Vagina (tissue), 2 donors: ENCODE data around the gene CADM1. TPM values are rescaled to one million over a fixed set of nuclear protein-coding genes. Genes with fewer than 3 reads are reported as not detected.

Experiments
- DNase-seq, 2 donors: peaks; one replicate each; pipeline ENCODE4 v3.0.0-alpha.2; 2017; ENCODE audit errors: extremely low spot score in 2 of 2
- H3K27ac ChIP-seq: fragments of 200-600 bp; sonication (generic); one replicate; pipeline ENCODE4 v1.5.1; 2019
- H3K27me3 ChIP-seq: fragments of 200-600 bp; sonication (generic); one replicate; pipeline ENCODE4 v1.5.1; 2019
- H3K36me3 ChIP-seq, 2 donors: fragments of 200-600 bp; sonication (generic); one replicate each; pipeline ENCODE4 v1.5.1; 2017 to 2019
- H3K4me1 ChIP-seq: fragments of 200-600 bp; sonication (generic); one replicate; pipeline ENCODE4 v1.5.1; 2019
- H3K4me3 ChIP-seq, 2 donors: fragments of 200-600 bp; sonication (generic); 1 replicate in 1 of 2; 2 replicates in 1 of 2; pipeline ENCODE4 v1.5.1; 2016 to 2019
- H3K9me3 ChIP-seq: fragments of 200-600 bp; sonication (generic); one replicate; pipeline ENCODE4 v1.5.1; 2019
- POLR2A ChIP-seq, 2 donors: fragments of 450-650 bp; IDR thresholded peaks; one replicate each; pipeline ENCODE4 v1.6.1; 2017; ENCODE audit warnings: antibody characterized with exemption in 2 of 2, mild to moderate bottlenecking in 2 of 2, moderate library complexity in 2 of 2
- POLR2AphosphoS5 ChIP-seq, 2 donors: sonication (generic); formaldehyde crosslinking; IDR thresholded peaks; one replicate each; pipeline ENCODE4 v1.9.0; 2017; ENCODE audit warnings: antibody characterized with exemption in 2 of 2, mild to moderate bottlenecking in 2 of 2, low read depth in 1 of 2; ENCODE audit not compliant: insufficient read depth in 1 of 2
- intact Hi-C: fragments of 100-400 bp; cut with DNase I; formaldehyde crosslinking; loops from one replicate; pipeline ENCODE4 v1.15.1; 2023
- total RNA-seq: library from RNA; depleted of rRNA; stranded (reverse); fragments of >200 nt; gene quantifications from one replicate; pipeline ENCODE4 v1.2.3, GENCODE V29; 2016
- TF ChIP-seq, protein P1 (sequence below), 3 experiments: fragments of 450-650 bp in 2 of 3; fragments of 200-600 bp in 1 of 3; sonication (generic) in 1 of 3; IDR thresholded peaks; one replicate each; pipeline ENCODE4 v1.5.1; 2017 to 2019; ENCODE audit warnings: antibody characterized with exemption in 3 of 3, mild to moderate bottlenecking in 2 of 3, moderate library complexity in 2 of 3

The CADM1 gene
- total RNA-seq, 1 donor from 2014 or later, result 37.1 TPM

DNA sequence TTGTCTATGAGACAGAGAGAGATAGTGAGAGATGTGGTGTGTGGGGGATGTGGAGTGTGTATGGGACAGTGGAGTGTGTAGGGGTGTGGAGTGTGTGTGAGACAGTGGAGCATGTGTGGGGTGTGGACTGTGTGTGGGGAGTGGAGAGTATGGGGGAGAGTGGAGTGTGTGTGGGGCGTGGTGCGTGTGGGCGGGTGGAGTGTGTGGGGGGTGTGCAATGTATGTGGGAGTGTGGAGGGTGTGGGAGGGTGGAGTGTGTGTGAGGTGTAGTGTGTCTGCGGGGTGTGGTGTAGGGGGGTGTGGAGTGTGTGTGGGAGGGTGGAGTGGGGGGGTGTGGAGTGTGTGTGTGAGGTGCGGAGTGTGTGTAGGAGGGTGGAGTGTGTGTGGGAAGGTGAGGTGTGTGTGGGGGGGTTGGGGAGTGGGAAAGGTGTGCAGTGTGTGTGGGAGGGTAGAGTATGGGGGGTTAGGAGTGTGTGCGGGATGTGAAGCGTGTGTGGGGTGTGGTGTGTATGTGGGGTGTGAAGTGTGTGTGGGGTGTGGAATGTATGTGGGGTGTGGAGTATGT, 356.9 kb downstream of the CADM1 start:
- intact Hi-C loops, result no loop called here
- H3K9me3 ChIP-seq, result no peaks in the 10 kb centered on the region

DNA sequence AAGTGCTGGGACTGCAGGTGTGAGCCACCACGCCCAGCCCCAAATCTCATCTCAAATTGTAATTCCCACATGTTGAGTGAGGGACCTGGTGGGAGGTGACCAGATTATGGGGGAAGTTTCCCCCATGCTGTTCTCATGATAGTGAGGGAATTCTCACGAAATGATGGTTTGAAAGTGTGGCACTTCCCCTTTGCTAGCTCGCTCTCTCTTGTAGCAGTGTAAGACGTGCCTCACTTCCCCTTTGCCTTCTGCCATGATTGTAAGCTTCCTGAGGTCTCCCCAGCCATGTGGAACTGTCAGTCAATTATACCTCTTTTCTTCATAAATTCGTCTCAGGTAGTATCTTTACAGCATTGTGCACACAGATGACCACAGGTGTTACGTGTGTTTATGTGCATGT, 357.8 kb downstream of the CADM1 start:
- DNase-seq, result no peak
- Histone ChIP-seq H3K4me3 (no peak overlapping the region), H3K9me3 (no peaks in the 10 kb centered on the region), H3K27me3 (no peaks in the 10 kb centered on the region), H3K4me1 (no peaks in the 10 kb centered on the region), H3K27ac (no peak overlapping the region), H3K36me3 (no peaks in the 10 kb centered on the region)
- TF ChIP-seq, protein P1, sequence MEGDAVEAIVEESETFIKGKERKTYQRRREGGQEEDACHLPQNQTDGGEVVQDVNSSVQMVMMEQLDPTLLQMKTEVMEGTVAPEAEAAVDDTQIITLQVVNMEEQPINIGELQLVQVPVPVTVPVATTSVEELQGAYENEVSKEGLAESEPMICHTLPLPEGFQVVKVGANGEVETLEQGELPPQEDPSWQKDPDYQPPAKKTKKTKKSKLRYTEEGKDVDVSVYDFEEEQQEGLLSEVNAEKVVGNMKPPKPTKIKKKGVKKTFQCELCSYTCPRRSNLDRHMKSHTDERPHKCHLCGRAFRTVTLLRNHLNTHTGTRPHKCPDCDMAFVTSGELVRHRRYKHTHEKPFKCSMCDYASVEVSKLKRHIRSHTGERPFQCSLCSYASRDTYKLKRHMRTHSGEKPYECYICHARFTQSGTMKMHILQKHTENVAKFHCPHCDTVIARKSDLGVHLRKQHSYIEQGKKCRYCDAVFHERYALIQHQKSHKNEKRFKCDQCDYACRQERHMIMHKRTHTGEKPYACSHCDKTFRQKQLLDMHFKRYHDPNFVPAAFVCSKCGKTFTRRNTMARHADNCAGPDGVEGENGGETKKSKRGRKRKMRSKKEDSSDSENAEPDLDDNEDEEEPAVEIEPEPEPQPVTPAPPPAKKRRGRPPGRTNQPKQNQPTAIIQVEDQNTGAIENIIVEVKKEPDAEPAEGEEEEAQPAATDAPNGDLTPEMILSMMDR (IDR thresholded peaks at IDR 0.05), result no peak
- TF ChIP-seq POLR2A (IDR thresholded peaks at IDR 0.05) (no peak), POLR2AphosphoS5 (IDR thresholded peaks at IDR 0.05; ENCODE audit: insufficient read depth in 1 of 2, low read depth in 1 of 2) (no peak)
- intact Hi-C loops, result no loop called here

More for the DNA sequence above, 356.9 kb downstream of the CADM1 start:
- DNase-seq, result no peak
- Histone ChIP-seq H3K27me3 (no peaks in the 10 kb centered on the region), H3K36me3 (no peaks in the 10 kb centered on the region), H3K4me1 (no peaks in the 10 kb centered on the region), H3K27ac (no peak overlapping the region), H3K4me3 (no peak overlapping the region)
- TF ChIP-seq POLR2A (IDR thresholded peaks at IDR 0.05), result no peak
- TF ChIP-seq, protein P1 (IDR thresholded peaks at IDR 0.05), result no peak
- TF ChIP-seq POLR2AphosphoS5 (IDR thresholded peaks at IDR 0.05; ENCODE audit: insufficient read depth in 1 of 2, low read depth in 1 of 2), result no peak

DNA sequence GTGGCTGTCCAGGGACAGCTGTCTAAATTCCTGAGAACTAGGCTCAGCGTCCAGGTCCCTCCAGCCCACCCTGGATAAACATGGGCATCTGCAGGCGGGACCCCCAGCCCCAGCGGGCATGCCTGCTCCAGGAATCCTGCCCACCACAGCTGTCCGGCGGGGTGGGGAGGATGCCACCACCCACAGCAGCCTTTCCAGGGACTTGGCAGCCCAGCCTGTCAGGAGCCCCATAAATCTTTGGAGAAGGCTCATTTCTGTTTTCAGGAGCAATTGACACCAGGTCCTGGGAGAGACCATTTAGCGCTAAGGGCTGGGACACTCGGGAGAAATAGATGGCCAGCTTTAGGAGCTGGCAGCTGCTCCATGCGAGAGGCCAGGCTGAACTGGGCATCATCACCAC, 358.9 kb downstream of the CADM1 start:
- H3K36me3 ChIP-seq, result no peaks in the 10 kb centered on the region
- H3K4me3 ChIP-seq, result no peak overlapping the region
- no peaks in the 10 kb centered on the region for H3K27me3 ChIP-seq
- DNase-seq, result no peak
- TF ChIP-seq POLR2A (IDR thresholded peaks at IDR 0.05), result no peak
- TF ChIP-seq POLR2AphosphoS5 (IDR thresholded peaks at IDR 0.05; ENCODE audit: insufficient read depth in 1 of 2, low read depth in 1 of 2), result no peak
- TF ChIP-seq, protein P1 (IDR thresholded peaks at IDR 0.05), result no peak
- intact Hi-C loops, result no loop called here
- H3K27ac ChIP-seq, result no peak overlapping the region
- H3K9me3 ChIP-seq, result no peaks in the 10 kb centered on the region
- H3K4me1 ChIP-seq, result no peaks in the 10 kb centered on the region

DNA sequence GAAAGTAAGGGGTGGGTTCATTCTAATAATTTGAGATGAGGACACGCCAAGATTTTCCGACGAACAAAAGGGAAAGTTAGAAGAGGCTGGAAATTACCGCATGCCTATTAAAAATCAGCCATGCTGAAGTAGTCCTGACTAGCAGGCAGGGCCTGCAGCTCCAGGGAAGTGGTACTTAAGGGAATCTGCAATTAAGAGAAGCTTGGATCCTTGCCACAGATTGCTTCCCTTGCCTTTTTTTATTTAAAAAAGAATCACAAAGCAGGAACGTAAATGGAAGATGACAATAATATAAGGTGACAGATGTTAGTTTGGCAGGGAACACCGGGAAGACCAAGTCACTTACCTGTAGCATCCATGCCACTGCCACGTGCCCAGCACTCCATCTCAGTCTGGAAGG, 359.3 kb downstream of the CADM1 start:
- Histone ChIP-seq H3K27ac (no peak overlapping the region), H3K27me3 (no peaks in the 10 kb centered on the region), H3K4me1 (no peaks in the 10 kb centered on the region), H3K4me3 (no peak overlapping the region), H3K9me3 (no peaks in the 10 kb centered on the region), H3K36me3 (no peaks in the 10 kb centered on the region)
- no peak for DNase-seq
- TF ChIP-seq, protein P1 (IDR thresholded peaks at IDR 0.05), result no peak
- no peak for TF ChIP-seq POLR2A (IDR thresholded peaks at IDR 0.05)
- TF ChIP-seq POLR2AphosphoS5 (IDR thresholded peaks at IDR 0.05; ENCODE audit: insufficient read depth in 1 of 2, low read depth in 1 of 2), result no peak
- intact Hi-C loops, result no loop called here

DNA sequence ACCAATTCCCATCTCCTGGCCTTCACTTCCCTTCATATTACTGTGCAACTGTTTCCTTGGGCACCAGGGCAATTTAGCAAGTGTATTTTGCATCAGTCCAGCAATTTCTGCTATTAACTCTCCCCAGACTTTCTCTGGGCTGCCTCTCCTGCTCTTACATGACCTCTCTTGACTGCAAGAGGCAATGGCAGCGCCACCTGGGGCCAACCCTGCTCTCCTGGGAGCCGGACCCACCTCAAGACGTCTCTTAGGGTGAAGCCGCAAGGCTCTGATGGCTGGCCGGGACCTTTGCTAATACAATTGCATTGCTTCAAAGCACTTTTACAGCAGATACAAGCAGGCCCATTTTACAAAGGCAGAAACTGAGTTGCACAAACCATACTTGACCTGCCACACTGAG, 360.2 kb downstream of the CADM1 start:
- Histone ChIP-seq H3K9me3 (no peaks in the 10 kb centered on the region), H3K4me3 (no peak overlapping the region), H3K4me1 (no peaks in the 10 kb centered on the region), H3K36me3 (no peaks in the 10 kb centered on the region), H3K27ac (no peak overlapping the region), H3K27me3 (no peaks in the 10 kb centered on the region)
- no peak for DNase-seq
- TF ChIP-seq POLR2AphosphoS5 (IDR thresholded peaks at IDR 0.05; ENCODE audit: insufficient read depth in 1 of 2, low read depth in 1 of 2), result no peak
- TF ChIP-seq, protein P1 (IDR thresholded peaks at IDR 0.05), result no peak
- TF ChIP-seq POLR2A (IDR thresholded peaks at IDR 0.05), result no peak
- intact Hi-C loops, result no loop called here
